Esophagus squamous epithelium (tissue), 5 donors: ENCODE results near the gene ATF7IP2. TPM values are rescaled to one million over a fixed set of nuclear protein-coding genes. Genes with fewer than 3 reads are reported as not detected.
"Not testable (repeated sequence)": the region's sequence is repeated elsewhere in the genome, so short reads cannot be mapped to it uniquely, and the experiment has no call there.

ENCODE experiments used
- DNase-seq: peaks from one replicate; lab custom pipeline; 2025; lab: John Stamatoyannopoulos, UW
- H3K27ac ChIP-seq, 4 donors: fragments of 200-600 bp; sonication (generic); one replicate each; pipeline ENCODE4 v1.5.1; 2016 to 2019; ENCODE audit warnings: mild to moderate bottlenecking in 1 of 4
- H3K27me3 ChIP-seq, 4 donors: fragments of 200-600 bp; sonication (generic); 1 replicate in 3 of 4; 2 replicates in 1 of 4; pipeline versions ENCODE4 v1.5.1 to v1.6.0; 2017 to 2021; ENCODE audit warnings: antibody characterized with exemption in 1 of 4
- H3K36me3 ChIP-seq, 3 donors: fragments of 200-600 bp; sonication (generic); one replicate each; pipeline ENCODE4 v1.5.1; 2016 to 2019
- H3K4me1 ChIP-seq, 3 donors: fragments of 200-600 bp; sonication (generic); one replicate each; pipeline ENCODE4 v1.5.1; 2017 to 2019
- H3K4me3 ChIP-seq, 4 donors: fragments of 200-600 bp; sonication (generic); 1 replicate in 3 of 4; 2 replicates in 1 of 4; pipeline ENCODE4 v1.5.1; 2016 to 2019; ENCODE audit warnings: mild to moderate bottlenecking in 2 of 4, moderate library complexity in 1 of 4
- H3K9me3 ChIP-seq, 3 donors: fragments of 200-600 bp; sonication (generic); one replicate each; pipeline ENCODE4 v1.5.1; 2016 to 2019
- POLR2A ChIP-seq, 4 donors: fragments of 450-650 bp; IDR thresholded peaks; one replicate each; pipeline ENCODE4 v1.6.1; 2017; ENCODE audit warnings: antibody characterized with exemption in 4 of 4, mild to moderate bottlenecking in 4 of 4, moderate library complexity in 3 of 4
- WGBS, 2 donors: methylation state at CpG; one replicate each; pipeline ENCODE4 v1.1.5; 2018; 5-methylcytosine and 5-hydroxymethylcytosine counted together
- intact Hi-C: fragments of 100-400 bp; cut with DNase I; formaldehyde crosslinking; loops from one replicate; pipeline ENCODE4 v1.15.0; 2022
- total RNA-seq, 4 donors: library from RNA; depleted of rRNA; stranded (reverse); fragments of >200 nt; gene quantifications; one replicate each; pipeline ENCODE4 v1.1.0, GENCODE V29; 2016
- TF ChIP-seq, protein P1 (sequence below), 6 experiments: fragments of 450-650 bp in 4 of 6; fragments of 200-600 bp in 2 of 6; sonication (generic) in 2 of 6; IDR thresholded peaks; one replicate each; pipeline ENCODE4 v1.5.1; 2016 to 2019; ENCODE audit warnings: antibody characterized with exemption in 6 of 6, mild to moderate bottlenecking in 4 of 6, moderate library complexity in 4 of 6
- donor health status: DM: yes; HTN: yes; CAD: no.

Gene ATF7IP2, protein sequence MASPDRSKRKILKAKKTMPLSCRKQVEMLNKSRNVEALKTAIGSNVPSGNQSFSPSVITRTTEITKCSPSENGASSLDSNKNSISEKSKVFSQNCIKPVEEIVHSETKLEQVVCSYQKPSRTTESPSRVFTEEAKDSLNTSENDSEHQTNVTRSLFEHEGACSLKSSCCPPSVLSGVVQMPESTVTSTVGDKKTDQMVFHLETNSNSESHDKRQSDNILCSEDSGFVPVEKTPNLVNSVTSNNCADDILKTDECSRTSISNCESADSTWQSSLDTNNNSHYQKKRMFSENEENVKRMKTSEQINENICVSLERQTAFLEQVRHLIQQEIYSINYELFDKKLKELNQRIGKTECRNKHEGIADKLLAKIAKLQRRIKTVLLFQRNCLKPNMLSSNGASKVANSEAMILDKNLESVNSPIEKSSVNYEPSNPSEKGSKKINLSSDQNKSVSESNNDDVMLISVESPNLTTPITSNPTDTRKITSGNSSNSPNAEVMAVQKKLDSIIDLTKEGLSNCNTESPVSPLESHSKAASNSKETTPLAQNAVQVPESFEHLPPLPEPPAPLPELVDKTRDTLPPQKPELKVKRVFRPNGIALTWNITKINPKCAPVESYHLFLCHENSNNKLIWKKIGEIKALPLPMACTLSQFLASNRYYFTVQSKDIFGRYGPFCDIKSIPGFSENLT
- 10 to 100 TPM in 1 of 4 donors, 1 to 10 TPM in 3; 4.1 to 12.2 (median 8.9) TPM for total RNA-seq

DNA sequence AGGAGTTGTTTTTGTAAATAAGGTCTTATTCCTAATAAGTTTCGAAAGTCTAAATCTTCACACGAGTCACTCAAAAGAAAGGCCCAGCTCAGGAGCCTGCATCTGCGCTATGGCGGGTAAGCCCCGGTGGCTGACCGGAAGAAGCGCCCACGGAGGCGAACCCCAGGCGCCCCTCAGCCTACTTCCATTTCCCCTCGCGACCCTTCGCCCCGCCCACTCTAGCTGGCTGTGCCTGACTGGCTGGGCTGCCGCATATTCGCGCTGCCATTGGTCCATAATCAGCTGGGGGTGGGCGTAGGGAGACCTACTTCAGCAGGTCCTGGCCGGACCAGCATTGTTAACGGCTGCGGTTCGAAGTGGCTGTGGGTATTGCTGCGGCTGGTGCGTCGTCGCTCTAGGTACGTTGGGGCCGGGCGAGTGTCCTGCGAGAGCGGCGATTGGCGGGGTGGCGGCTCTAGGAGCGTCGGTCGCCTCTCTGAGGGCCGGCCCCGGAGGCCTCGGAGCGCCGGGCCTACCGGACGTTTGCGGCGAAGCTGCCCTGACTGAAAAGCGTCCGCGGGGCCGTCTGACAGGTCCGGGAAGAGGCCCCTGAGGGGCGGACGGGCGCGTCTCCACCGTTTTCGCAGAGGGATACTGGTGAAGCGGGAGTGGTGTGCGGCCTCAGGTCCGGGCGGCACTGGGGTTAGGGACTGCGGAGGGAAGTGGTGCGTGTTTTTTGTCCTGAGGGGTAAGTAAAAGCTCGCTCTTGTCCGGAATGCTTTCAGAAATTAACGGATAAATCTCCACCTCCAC is at the start of gene ATF7IP2:
ATF7IP2 (plus strand) TSS at position 337 of the 792 bp plus-strand sequence. CDS start 44,560 bp downstream, outside the sequence.
- no peaks in the 10 kb centered on the region for H3K36me3 ChIP-seq
- peaks cover 0 to 24% (median 9%) of the 10 kb centered on the region in 3 donors for H3K4me1 ChIP-seq
- 9 to 12% methylated on average over 32 to 36 of the region's 66 CpGs for WGBS, 2 donors
- peak within 1 kb of the TSS; percentile 64 to 79 (median 72) for H3K27ac ChIP-seq
- DNase-seq: peak; percentile 45
- H3K4me3 ChIP-seq: peak within 1 kb of the TSS; percentile 56 to 78 (median 66)
- peaks cover 0 to 8% (median 0%) of the 10 kb centered on the region in 4 donors for H3K27me3 ChIP-seq
- intact Hi-C loops: no loop called here
- no peaks in the 10 kb centered on the region for H3K9me3 ChIP-seq
- TF ChIP-seq, protein P1, sequence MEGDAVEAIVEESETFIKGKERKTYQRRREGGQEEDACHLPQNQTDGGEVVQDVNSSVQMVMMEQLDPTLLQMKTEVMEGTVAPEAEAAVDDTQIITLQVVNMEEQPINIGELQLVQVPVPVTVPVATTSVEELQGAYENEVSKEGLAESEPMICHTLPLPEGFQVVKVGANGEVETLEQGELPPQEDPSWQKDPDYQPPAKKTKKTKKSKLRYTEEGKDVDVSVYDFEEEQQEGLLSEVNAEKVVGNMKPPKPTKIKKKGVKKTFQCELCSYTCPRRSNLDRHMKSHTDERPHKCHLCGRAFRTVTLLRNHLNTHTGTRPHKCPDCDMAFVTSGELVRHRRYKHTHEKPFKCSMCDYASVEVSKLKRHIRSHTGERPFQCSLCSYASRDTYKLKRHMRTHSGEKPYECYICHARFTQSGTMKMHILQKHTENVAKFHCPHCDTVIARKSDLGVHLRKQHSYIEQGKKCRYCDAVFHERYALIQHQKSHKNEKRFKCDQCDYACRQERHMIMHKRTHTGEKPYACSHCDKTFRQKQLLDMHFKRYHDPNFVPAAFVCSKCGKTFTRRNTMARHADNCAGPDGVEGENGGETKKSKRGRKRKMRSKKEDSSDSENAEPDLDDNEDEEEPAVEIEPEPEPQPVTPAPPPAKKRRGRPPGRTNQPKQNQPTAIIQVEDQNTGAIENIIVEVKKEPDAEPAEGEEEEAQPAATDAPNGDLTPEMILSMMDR (IDR thresholded peaks at IDR 0.05): no peak
- peak in 1 of 4 donors; percentile 72 for TF ChIP-seq POLR2A (IDR thresholded peaks at IDR 0.05)

DNA sequence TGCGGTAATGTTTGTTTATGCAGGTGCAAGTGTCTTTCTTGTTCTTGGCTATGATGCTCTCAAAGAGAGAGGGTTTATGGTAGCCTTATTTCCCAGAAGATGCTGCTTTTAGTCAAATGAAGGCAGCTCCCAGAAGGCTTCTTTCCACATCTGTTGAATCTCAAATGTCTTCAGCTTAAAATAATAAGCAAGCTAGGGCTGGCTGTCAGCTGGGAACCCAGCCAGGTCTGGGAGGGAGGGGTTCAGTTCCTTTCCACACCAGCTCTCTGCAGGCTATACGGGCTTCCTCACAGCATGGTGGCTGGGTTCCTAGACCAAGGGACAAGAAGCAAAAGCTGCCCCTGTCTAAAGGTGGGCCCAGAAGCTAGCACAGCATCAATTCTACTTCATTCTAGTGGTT is 47.4 kb upstream of the ATF7IP2 start:
- DNase-seq: no peak
- Histone ChIP-seq H3K27ac (no peak overlapping the region), H3K4me3 (no peak overlapping the region), H3K27me3 (no peaks in the 10 kb centered on the region), H3K4me1 (peaks cover 4 to 11% (median 9%) of the 10 kb centered on the region in 3 donors), H3K36me3 (no peaks in the 10 kb centered on the region), H3K9me3 (peaks cover 0 to 43% (median 25%) of the 10 kb centered on the region in 3 donors)
- intact Hi-C loops: no loop called here
- 50 to 52% methylated on average over 1 to 2 of the region's 2 CpGs for WGBS, 2 donors
- TF ChIP-seq, protein P1 (IDR thresholded peaks at IDR 0.05): no peak
- no peak for TF ChIP-seq POLR2A (IDR thresholded peaks at IDR 0.05)

DNA sequence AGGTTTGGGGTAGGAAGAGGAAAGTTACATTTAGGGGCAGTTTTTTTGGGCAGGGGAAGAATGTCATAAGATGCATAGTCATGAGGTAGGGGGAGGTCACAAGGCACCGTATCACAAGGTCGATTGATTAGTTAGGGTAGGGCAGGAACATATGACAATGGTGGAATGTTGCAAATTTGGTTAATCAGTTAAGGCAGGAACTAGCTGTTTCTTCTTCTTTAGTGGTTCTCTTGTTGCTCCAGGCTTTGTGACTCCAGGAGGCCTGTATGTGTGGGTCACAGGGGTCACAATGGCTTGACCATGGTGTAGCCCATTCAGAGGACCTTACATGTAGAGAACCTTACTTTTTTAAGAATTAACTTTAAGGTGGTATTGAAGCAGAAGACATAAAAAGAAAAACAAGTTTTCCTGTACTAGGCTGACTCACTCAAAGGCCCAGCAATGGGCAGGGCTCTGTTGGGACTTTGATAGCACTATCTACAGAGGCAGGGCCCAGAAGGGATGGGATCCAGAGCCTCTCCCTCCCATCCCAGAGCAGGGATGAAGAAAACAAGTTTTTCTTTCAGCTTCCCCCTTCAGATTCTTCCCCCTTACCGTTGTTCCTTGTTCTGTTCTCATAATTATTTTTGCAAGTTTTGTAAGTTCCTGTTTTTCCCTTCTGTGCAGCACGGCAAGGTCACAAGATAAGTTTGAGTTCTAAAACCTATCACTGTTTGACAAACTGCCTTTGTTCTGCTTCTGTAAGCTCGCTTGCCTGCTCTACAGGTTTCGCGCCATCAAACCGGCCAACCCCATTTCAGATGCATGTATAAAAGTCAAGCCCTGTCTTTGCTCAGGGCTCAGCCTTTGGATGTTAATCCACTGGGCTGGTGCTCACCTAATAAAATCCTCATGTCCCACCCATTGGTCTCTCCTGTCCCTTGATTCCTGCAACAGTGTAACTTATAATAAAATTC is 45.8 kb upstream of the ATF7IP2 start:
- peaks cover 0 to 45% (median 25%) of the 10 kb centered on the region in 3 donors for H3K9me3 ChIP-seq
- WGBS, 2 donors: 90 to 91% methylated on average over 8 of the region's 8 CpGs
- intact Hi-C loops: no loop called here

DNA sequence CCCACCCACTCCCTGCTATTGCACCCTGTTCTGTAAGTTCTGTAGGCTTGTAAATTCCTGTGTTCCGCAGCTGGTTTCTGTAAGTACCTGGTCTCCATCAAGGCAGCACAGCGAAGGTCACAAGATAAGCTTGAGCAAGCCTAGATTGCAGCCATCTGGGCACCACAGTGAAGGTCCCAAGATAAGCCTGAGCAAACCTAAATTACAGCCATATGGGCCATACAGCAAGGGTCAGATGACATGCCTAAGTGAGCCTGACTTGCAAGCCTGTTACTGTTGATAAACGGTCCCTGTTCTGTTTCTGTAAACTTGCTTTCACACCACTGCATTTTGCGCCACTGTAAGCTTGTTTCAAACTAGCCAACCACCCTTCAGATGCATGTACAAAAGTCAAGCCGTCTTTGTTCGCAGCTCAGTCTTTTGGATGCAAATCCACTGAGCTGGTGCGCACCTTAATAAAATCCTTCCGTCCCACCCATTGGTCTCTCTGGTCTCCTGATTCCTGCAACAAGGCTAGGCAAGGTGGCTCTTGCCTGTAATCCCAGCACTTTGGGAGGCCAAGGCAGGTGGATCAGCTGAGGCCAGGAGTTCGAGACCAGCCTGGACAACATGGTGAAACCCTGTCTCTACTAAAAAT is 42.6 kb upstream of the ATF7IP2 start:
- intact Hi-C loops: no loop called here
- Histone ChIP-seq H3K27ac (no peak overlapping the region), H3K4me3 (no peak overlapping the region), H3K9me3 (peaks cover 0 to 45% (median 25%) of the 10 kb centered on the region in 3 donors), H3K36me3 (no peaks in the 10 kb centered on the region), H3K27me3 (no peaks in the 10 kb centered on the region), H3K4me1 (no peaks in the 10 kb centered on the region)
- DNase-seq: no peak
- TF ChIP-seq POLR2A (IDR thresholded peaks at IDR 0.05): no peak
- TF ChIP-seq, protein P1 (IDR thresholded peaks at IDR 0.05): no peak
- WGBS, 2 donors: 82 to 84% methylated on average over 5 to 8 of the region's 9 CpGs

More for the DNA sequence above, 45.8 kb upstream of the ATF7IP2 start:
- no peaks in the 10 kb centered on the region for H3K4me1 ChIP-seq
- no peak overlapping the region for H3K4me3 ChIP-seq
- H3K27me3 ChIP-seq: no peaks in the 10 kb centered on the region
- no peak for TF ChIP-seq POLR2A (IDR thresholded peaks at IDR 0.05)
- TF ChIP-seq, protein P1 (IDR thresholded peaks at IDR 0.05): no peak
- H3K27ac ChIP-seq: no peak overlapping the region
- H3K36me3 ChIP-seq: no peaks in the 10 kb centered on the region
- no peak for DNase-seq

DNA sequence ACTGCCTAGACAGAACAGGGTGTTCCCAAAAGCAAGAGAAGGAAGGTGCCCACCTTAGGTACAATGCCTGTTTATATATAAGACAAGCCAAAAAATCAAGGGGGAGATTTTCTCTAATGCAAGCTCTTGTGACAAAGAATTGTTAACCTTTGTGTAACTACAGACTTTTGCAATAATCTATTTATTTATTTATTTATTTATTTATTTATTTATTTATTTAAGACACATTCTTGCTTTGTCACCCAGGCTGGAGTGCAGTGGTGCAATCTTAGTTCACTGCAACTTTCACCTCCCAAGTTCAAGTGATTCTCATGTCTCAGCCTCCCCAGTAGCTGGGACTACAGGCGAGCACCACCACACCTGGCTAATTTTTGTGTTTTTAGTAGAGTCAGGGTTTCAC is 41.2 kb upstream of the ATF7IP2 start:
- DNase-seq, intact Hi-C loops: not testable (repeated sequence)
- peaks cover 0 to 38% (median 20%) of the 10 kb centered on the region in 3 donors for H3K9me3 ChIP-seq

More for the DNA sequence above, 41.2 kb upstream of the ATF7IP2 start:
- not testable (repeated sequence) for H3K36me3 ChIP-seq, H3K4me3 ChIP-seq, H3K27me3 ChIP-seq, H3K27ac ChIP-seq, H3K4me1 ChIP-seq
- 70 to 93% methylated on average over 1 of the region's 1 CpG for WGBS, 2 donors
